Ovary (tissue), 3 donors: Measurements from ENCODE around the gene PHOSPHO2.

ENCODE experiments used
- EP300 ChIP-seq: sonication (generic); formaldehyde crosslinking; IDR thresholded peaks from one replicate; pipeline ENCODE4 v1.6.1; 2017; ENCODE audit warnings: antibody characterized with exemption
- POLR2A ChIP-seq: fragments of 450-650 bp; IDR thresholded peaks from one replicate; pipeline ENCODE4 v1.6.1; 2017; ENCODE audit warnings: antibody characterized with exemption, mild to moderate bottlenecking, moderate library complexity
- TF ChIP-seq, protein P1 (sequence below), 3 donors: fragments of 450-650 bp in 2 of 3; fragments of 200-600 bp in 1 of 3; IDR thresholded peaks; one replicate each; pipeline versions ENCODE4 v1.5.1 to v1.8.0; 2016 to 2022; ENCODE audit warnings: antibody characterized with exemption in 3 of 3, mild to moderate bottlenecking in 1 of 3
- donor health status: DM: no; HTN: no; CAD: no.

DNA sequence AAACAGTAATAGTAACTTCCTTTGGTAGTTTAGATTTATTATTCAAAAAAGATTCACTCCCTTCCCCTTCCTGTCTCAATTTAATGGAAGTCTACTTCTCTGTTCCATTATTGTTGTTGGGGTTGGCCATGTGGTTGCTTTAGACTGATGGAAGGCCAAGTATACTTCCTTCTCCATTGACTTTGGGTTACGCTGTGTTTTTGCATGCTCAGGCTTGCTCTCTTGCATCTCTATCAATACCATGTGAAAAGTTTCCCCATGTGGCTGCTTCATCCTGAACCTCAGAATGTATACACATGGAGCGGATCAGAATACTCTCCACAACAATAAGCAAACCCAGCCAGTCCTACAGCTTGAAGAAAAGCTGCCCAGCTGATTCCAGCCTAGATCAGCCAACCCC is 20.3 kb upstream of the PHOSPHO2 start:
- TF ChIP-seq POLR2A (no peak), EP300 (no peak)
- TF ChIP-seq, protein P1, sequence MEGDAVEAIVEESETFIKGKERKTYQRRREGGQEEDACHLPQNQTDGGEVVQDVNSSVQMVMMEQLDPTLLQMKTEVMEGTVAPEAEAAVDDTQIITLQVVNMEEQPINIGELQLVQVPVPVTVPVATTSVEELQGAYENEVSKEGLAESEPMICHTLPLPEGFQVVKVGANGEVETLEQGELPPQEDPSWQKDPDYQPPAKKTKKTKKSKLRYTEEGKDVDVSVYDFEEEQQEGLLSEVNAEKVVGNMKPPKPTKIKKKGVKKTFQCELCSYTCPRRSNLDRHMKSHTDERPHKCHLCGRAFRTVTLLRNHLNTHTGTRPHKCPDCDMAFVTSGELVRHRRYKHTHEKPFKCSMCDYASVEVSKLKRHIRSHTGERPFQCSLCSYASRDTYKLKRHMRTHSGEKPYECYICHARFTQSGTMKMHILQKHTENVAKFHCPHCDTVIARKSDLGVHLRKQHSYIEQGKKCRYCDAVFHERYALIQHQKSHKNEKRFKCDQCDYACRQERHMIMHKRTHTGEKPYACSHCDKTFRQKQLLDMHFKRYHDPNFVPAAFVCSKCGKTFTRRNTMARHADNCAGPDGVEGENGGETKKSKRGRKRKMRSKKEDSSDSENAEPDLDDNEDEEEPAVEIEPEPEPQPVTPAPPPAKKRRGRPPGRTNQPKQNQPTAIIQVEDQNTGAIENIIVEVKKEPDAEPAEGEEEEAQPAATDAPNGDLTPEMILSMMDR (IDR thresholded peaks at IDR 0.05) = no peak
